HL-60/S4 (cell line): ENCODE measurements around the gene UMODL1.
"Not testable (repeated sequence)": the region's sequence is repeated elsewhere in the genome, so short reads cannot be mapped to it uniquely, and the experiment has no call there.

ENCODE experiments used
- in situ Hi-C: fragments of 300-500 bp; cut with MboI; formaldehyde crosslinking; loops from 2 replicates; pipeline ENCODE4 v1.14.3; 2022; ENCODE audit warnings: low sequenced_read_pairs

Gene UMODL1

DNA sequence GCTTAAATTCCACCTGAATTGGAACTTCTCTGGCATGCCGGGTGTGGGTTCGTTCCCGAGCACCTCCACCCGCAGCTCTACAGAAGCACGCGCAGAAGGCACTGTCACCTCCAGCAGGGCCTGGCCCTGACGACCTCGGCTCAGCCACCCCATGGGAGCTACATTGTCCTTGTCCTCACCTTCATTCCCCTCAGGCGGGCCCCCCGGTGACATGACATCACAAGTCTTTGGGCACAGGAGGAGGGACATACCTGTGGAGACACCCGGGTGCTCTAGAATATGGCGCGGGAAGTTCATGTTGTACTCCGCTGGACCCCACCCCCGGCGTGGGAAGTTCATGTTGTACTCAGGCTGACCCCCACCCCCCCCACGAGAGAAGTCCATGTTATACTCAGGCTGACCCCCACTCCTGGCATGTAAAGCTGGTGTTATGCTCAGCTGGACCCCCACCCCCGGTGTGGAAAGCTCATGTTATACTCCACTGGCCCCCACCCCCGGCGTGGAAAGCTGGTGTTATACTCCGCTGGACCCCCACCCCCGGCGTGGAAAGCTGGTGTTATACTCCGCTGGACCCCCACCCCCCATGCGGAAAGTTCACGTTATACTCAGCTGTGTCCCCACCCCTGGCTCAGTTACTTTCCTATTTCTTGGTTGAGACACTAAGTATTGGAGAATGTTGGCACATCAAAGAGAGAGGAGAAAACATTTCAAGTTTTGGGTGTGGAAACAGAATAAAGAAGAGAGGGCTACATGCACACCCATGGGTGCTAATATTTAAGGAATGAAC lies 37.6 kb downstream of the UMODL1 start:
- in situ Hi-C loops, result no loop called here

DNA sequence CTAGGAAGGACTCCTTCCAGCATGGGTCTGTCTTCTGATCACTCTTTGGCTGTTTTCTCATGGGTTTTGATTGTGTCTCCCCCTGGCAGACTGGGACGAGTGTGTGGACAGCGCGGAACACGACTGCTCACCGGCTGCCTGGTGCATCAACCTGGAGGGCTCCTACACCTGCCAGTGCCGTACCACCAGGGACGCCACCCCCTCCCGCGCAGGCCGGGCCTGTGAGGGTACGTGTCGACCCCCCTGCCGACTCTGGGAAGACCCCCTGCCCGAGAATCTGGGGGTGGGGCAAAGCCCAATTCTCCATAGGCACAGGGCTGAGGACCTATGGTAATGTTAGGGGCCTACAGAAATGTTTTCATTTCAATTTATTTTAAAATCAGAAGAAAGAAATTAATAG lies 38.4 kb downstream of the UMODL1 start:
- in situ Hi-C loops, result no loop called here

DNA sequence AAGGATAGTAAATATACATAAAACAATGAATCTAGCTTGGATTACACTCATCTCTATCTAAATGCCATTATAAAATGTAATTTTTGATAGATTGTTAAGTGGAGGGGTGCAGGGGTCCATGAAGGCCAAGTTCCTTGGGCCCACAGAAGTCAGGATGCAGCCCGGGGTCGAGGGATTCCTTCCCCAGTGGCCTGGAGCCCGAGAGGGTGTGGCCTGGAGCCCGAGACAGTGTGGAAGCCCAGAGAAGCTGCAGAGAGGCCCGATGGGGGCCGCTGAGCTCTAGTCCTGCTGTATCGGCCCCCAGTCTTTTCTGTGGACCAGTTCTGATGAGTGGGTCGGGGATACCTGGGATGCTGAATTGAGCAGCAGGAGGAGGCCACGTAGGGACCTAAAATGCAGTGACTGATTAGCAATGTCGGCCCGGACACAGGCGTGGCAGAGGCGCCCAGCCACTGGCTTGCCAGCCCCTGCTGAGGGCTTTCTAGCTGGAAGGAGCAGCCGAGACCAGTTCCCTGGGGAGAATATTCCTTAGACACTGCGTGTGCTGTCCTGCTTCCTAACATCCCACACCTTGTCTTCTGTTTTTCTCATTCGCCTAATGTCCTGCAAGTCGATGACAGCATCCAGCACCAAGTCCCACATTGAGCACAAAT lies 38.9 kb downstream of the UMODL1 start:
- in situ Hi-C loops, result no loop called here

GRCh38 chr21:42110691-42111469 lies 39.8 kb downstream of the UMODL1 start:
- in situ Hi-C loops, result no loop called here

DNA sequence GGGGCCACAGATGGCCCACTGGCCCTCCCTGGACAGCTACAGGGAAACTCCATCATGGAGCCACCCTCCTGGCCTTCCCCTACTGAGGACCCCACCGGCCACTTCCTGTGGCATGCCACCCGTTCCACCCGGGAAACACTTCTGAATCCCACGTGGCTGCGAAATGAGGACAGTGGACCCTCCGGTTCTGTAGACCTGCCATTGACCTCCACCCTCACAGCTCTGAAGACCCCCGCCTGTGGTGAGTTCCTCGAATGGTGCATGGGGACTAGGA lies 40.3 kb downstream of the UMODL1 start:
- in situ Hi-C loops, result no loop called here

DNA sequence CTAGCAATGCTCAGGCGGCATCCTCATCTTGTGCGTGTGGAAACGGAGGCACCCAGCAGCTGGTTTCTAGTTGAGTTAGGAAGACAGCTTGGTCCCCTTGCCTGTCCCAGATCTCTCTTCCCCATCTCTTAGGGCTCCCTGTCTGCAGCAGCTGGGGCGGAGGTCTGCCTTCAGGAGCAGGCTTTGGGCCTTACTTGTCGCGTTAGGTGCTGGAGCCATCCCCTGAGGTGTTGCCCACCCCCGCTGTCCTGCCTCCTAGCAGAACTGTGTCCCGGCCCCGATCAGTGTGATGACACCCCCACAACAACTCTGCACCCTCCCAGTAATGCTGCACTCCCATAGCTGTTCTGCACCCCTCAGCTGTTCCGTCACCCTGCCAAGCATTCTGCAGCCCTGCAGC lies 40.7 kb downstream of the UMODL1 start:
- in situ Hi-C loops, result no loop called here

DNA sequence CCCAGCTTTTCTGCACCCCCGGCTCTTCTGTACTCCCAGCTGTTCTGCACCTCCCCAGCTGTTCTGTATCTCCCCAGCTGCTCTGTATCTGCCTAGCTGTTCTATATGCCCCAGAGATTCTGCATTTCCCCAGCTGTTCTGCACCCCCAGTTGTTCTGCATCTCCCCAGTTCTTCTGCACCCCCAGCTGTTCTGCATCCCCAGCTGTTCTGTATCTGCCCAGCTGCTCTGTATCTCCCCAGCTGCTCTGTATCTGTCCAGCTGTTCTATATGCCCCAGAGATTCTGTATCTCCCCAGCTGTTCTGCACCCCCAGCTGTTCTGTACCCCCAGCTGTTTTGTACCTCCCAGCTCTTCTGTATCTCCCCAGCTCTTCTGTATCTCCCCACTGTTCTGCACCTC lies 41.1 kb downstream of the UMODL1 start:
- in situ Hi-C loops, result no loop called here

- in situ Hi-C loops, result no loop called here
Measured at GRCh38 chr21:42112857-42113256, 41.7 kb downstream of the UMODL1 start.

DNA sequence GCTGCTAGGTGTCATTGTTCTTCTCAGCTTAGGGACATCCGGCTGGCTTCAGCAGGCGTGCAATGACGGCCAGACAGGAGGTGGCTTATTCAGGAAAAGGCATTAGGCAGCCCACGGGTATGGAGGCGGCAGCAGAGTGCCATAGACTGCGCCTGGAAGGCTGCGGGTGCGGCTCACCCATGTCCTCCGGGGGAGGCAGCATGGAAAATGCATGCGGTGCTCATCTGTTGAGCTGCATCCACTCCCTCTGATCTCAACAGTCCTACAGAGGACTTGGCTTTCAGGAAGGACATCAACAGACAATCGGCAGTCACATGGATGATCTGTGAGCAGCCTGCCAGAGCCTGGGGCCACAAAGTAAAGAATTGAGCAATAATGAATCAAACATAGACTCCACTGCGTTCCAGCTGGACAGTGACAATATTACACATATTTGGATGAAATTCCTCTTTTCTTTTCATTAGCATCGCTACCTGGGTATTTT lies 42.9 kb downstream of the UMODL1 start:
- in situ Hi-C loops, result no loop called here

- in situ Hi-C loops, result no loop called here
Measured at GRCh38 chr21:42114646-42115045, 43.5 kb downstream of the UMODL1 start.

- in situ Hi-C loops, result no loop called here
Measured at GRCh38 chr21:42115136-42115683, 44.1 kb downstream of the UMODL1 start.

DNA sequence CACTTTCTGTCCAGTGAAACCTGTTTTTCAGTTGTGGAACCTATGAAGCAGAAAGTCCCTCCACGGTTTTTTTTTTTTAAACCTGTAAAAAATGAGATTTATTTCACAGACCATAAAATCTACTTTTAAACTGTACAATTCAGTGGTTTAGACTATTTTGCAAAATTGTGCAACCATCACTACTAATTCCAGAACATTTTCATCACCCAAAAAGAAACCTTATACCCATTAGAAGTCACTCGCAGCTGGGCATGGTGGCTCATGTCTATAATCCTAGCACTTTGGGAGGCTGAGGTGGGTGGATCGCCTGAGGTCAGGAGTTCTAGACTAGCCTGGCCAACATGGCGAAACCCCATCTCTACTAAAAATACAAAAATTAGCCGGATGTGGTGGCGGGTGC lies 45.4 kb downstream of the UMODL1 start:
- in situ Hi-C loops, result not testable (repeated sequence)

GRCh38 chr21:42117229-42117966 lies 46.3 kb downstream of the UMODL1 start:
- in situ Hi-C loops, result no loop called here

- in situ Hi-C loops, result no loop called here
Measured at GRCh38 chr21:42117967-42118780, 47.1 kb downstream of the UMODL1 start.

DNA sequence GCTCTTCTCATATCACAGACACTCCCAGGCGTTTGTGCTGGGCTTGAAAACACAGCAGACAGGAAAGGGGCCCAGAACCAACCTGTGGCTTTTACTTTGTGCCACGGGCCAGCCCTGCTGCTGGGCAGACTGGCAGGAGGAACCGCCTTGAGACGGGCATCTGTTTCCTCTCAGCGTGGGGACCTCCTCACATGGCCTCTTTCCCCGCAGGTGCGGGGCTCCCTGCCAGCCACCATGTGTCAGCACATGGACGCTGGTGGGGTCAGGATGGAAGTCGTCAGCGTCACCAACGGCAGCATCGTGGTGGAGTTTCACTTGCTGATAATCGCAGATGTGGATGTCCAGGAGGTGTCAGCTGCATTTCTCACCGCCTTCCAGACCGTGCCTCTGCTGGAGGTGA lies 47.8 kb downstream of the UMODL1 start:
- in situ Hi-C loops, result no loop called here

GRCh38 chr21:42120101-42120902 lies 49.2 kb downstream of the UMODL1 start:
- in situ Hi-C loops, result no loop called here

DNA sequence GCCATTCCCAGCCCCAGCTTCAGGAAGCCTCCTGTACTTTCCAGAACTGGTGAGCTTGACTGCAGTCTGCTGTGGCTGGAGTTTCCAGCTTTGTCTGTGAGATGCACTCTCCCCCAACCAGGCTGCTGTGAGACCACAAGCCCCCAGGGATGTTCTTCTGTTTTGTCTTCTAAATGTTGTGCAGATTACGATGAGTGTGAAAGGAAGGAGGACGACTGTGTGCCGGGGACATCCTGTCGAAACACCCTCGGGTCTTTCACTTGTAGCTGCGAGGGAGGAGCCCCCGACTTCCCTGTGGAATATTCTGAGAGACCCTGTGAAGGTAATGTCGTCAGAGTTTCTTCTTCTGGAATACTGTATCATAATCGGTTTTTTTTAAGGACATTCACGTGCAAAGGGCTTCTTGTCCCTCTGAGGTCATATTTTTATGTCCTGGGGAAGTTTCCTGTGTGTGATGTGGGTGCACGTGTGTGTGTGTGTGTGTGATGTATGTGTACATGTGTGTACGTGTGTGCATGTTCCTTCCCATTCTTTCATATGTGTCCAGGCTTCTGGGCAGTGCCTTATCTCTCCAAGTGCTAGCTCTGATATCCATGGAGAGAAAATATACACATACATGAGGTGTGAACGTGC lies 49.9 kb downstream of the UMODL1 start:
- in situ Hi-C loops, result no loop called here

DNA sequence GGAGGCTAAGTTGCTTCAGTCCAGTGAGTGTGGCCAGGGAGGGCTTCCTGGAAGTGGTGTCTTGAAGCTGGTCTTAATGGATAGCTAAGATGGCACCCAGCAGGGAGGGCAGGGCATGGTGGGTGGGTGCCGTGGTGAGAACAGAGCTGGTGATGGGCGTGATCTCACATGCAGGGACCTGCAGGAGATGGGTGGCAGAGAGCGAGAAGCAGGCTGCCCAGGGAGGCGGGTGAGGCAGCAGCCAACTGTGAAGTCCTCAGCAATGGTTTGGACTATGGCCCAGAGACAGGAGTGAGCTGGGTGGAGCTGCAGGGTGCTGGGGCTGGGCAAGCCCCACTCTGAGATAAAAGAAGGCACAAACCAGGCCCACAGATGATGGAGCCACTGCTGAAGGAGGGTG lies 50.7 kb downstream of the UMODL1 start:
- in situ Hi-C loops, result no loop called here

DNA sequence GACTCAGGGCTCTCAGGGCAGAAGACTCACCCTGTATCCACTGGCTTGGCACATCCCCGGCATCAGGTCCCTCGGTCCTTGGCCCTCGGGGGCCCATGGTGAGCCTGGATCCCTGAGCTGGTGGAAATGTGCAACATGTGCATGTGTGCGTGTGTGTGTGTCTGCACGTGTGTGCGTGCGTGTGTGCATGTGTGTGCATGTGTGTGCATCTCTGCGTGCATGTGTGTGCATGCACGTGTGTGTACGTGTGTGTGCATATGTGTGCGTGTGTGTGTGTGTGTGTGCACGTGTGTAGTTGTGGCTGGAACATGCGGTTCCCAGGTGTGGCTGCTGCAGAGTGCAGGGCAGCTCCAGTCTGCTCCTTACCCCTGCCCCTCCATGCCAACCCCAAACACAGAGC lies 51.3 kb downstream of the UMODL1 start:
- in situ Hi-C loops, result no loop called here
